Astrocyte (in vitro differentiated cells and primary cell): ENCODE measurements around the gene GSS. TPM values are rescaled to one million over a fixed set of nuclear protein-coding genes. Genes with fewer than 3 reads are reported as not detected.

ENCODE experiments used
- DNase-seq: peaks from one replicate; pipeline ENCODE4 v3.0.0-alpha.2; 2010; ENCODE audit warnings: low read depth
- FAIRE-seq: peaks from 2 replicates; lab custom pipeline; 2011; peaks lifted over from hg19 to GRCh38; lab: Jason Lieb, UNC
- H2AFZ ChIP-seq: 2 replicates; pipeline ENCODE4 v1.6.0; 2012; ENCODE audit warnings: low read depth, low read length, inconsistent platforms
- H3K27ac ChIP-seq: 2 replicates; pipeline ENCODE4 v1.5.1; 2011; ENCODE audit warnings: low read depth, low read length, inconsistent platforms
- H3K27me3 ChIP-seq: 2 replicates; pipeline ENCODE4 v1.6.0; 2011; ENCODE audit warnings: low read length, inconsistent platforms; ENCODE audit not compliant: insufficient read depth
- H3K36me3 ChIP-seq: 2 replicates; pipeline ENCODE4 v1.5.1; 2011; ENCODE audit warnings: low read length, inconsistent platforms; ENCODE audit not compliant: insufficient read depth
- H3K4me1 ChIP-seq: 2 replicates; pipeline ENCODE4 v1.5.1; 2011; ENCODE audit warnings: low read length, inconsistent platforms; ENCODE audit not compliant: insufficient read depth
- H3K4me2 ChIP-seq: 2 replicates; pipeline ENCODE4 v1.6.0; 2012; ENCODE audit warnings: low read length, inconsistent platforms
- H3K4me3 ChIP-seq: 2 replicates; pipeline ENCODE4 v1.5.1; 2011; ENCODE audit warnings: low read depth, mild to moderate bottlenecking, low read length, inconsistent platforms; ENCODE audit not compliant: insufficient read depth
- H3K79me2 ChIP-seq: 2 replicates; pipeline ENCODE4 v1.6.0; 2012; ENCODE audit warnings: mild to moderate bottlenecking, low read length, inconsistent platforms; ENCODE audit not compliant: insufficient read depth
- H3K9ac ChIP-seq: 2 replicates; pipeline ENCODE4 v1.6.0; 2012; ENCODE audit warnings: mild to moderate bottlenecking, low read length, inconsistent platforms
- H3K9me3 ChIP-seq: 2 replicates; pipeline ENCODE4 v1.5.1; 2012; ENCODE audit warnings: low read depth, mild to moderate bottlenecking, low read length, inconsistent platforms; ENCODE audit not compliant: insufficient read depth
- H4K20me1 ChIP-seq: 2 replicates; pipeline ENCODE4 v1.6.0; 2012; ENCODE audit warnings: low read length, inconsistent platforms; ENCODE audit not compliant: insufficient read depth
- H3K27ac Mint-ChIP-seq: one replicate; pipeline ENCODE4 v1.8.0; 2021; ENCODE audit warnings: mild to moderate bottlenecking, mixed read lengths; ENCODE audit not compliant: unreplicated experiment
- H3K27me3 Mint-ChIP-seq: one replicate; pipeline ENCODE4 v1.8.0; 2021; ENCODE audit warnings: low read depth, mixed read lengths; ENCODE audit not compliant: unreplicated experiment
- H3K36me3 Mint-ChIP-seq: one replicate; pipeline ENCODE4 v1.8.0; 2021; ENCODE audit warnings: low read depth, mixed read lengths; ENCODE audit not compliant: unreplicated experiment
- H3K4me1 Mint-ChIP-seq: one replicate; pipeline ENCODE4 v1.8.0; 2021; ENCODE audit warnings: low read depth, mixed read lengths; ENCODE audit not compliant: unreplicated experiment
- H3K4me3 Mint-ChIP-seq: one replicate; pipeline ENCODE4 v1.8.0; 2021; ENCODE audit warnings: mild to moderate bottlenecking, moderate library complexity, mixed read lengths; ENCODE audit not compliant: unreplicated experiment
- H3K9me3 Mint-ChIP-seq: one replicate; pipeline ENCODE4 v1.8.0; 2021; ENCODE audit warnings: mild to moderate bottlenecking, mixed read lengths; ENCODE audit not compliant: unreplicated experiment
- CTCF ChIP-seq: IDR thresholded peaks from 2 replicates; pipeline ENCODE4 v1.5.1; 2011; ENCODE audit warnings: low read depth, mild to moderate bottlenecking, inconsistent platforms, low read length, moderate library complexity; ENCODE audit not compliant: insufficient read depth
- EZH2 ChIP-seq: IDR thresholded peaks from 2 replicates; pipeline ENCODE4 v1.6.1; 2012; ENCODE audit warnings: mild to moderate bottlenecking, low read length, inconsistent platforms; ENCODE audit not compliant: insufficient read depth
- total RNA-seq: library from RNA; stranded (reverse); gene quantifications from 2 replicates; pipeline ENCODE4 v1.2.1, GENCODE V29; 2021

The GSS gene
- total RNA-seq, 1 donor from 2014 or later = 44.6 TPM

DNA sequence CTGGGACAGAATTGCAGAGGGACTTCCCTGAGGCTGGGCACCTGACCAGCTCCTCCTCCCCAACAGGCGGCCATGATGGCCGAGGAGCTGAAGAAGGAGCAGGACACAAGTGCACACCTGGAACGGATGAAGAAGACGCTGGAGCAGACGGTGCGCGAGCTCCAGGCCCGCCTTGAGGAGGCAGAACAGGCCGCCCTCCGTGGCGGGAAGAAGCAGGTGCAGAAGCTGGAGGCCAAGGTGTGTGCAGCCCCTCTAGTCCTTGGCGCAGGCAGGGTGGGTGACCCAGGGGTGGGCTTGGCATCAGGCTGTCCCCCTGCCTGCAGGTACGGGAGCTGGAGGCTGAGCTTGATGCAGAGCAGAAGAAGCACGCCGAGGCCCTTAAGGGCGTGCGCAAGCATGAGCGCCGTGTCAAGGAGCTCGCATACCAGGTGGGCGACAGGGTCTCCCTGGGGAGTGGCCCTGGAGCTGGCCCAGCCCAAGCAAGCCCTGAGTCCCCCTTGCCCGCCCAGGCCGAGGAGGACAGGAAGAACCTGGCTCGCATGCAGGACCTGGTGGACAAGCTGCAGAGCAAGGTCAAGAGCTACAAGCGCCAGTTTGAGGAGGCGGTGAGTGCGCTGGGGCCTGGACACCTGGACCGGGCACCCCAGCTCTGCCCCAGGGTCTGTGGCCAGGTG lies 45.5 kb upstream of the GSS start:
- no peak overlapping the region for H3K27ac ChIP-seq
- peaks cover 3% of the 10 kb centered on the region for H3K4me1 Mint-ChIP-seq

DNA sequence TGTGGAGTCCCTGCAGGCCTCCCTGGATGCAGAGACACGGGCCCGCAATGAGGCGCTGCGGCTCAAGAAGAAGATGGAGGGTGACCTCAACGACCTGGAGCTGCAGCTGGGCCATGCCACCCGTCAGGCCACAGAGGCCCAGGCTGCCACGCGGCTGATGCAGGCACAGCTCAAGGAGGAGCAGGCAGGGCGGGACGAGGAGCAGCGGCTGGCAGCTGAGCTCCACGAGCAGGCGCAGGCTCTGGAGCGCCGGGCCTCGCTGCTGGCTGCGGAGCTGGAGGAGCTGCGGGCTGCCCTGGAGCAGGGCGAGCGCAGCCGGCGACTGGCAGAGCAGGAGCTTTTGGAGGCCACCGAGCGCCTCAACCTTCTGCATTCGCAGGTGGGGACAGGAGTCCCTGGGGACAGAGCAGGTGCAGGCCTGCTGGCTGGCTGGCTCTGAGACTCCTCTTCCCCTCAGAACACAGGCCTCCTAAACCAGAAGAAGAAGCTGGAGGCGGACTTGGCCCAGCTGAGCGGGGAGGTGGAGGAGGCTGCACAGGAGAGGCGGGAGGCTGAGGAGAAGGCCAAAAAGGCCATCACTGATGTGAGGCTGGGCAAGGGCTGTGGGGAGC lies 44.8 kb upstream of the GSS start:
- H2AFZ ChIP-seq = no peak overlapping the region
- H3K79me2 ChIP-seq = no peaks in the 10 kb centered on the region
- no peak overlapping the region for H3K27ac ChIP-seq
- H3K9me3 ChIP-seq = no peaks in the 10 kb centered on the region
- no peak overlapping the region for H3K4me3 ChIP-seq
- Mint-ChIP-seq H3K36me3 (peaks cover 19% of the 10 kb centered on the region), H3K4me3 (no peak overlapping the region), H3K27ac (no peak overlapping the region), H3K4me1 (peaks cover 3% of the 10 kb centered on the region), H3K9me3 (no peaks in the 10 kb centered on the region), H3K27me3 (no peaks in the 10 kb centered on the region)
- no peaks in the 10 kb centered on the region for H3K4me1 ChIP-seq
- DNase-seq (no peak), FAIRE-seq (no peak)
- peaks cover 55% of the 10 kb centered on the region for H4K20me1 ChIP-seq
- no peak overlapping the region for H3K9ac ChIP-seq
- TF ChIP-seq EZH2 (no peak), CTCF (no peak)
- no peaks in the 10 kb centered on the region for H3K27me3 ChIP-seq
- no peak overlapping the region for H3K4me2 ChIP-seq
- H3K36me3 ChIP-seq = peaks cover 4% of the 10 kb centered on the region

More for the DNA sequence above, 45.5 kb upstream of the GSS start:
- Histone ChIP-seq H4K20me1 (peaks cover 50% of the 10 kb centered on the region), H3K36me3 (peaks cover 5% of the 10 kb centered on the region), H3K9me3 (no peaks in the 10 kb centered on the region), H3K27me3 (no peaks in the 10 kb centered on the region), H3K9ac (no peak overlapping the region), H2AFZ (no peak overlapping the region), H3K4me3 (no peak overlapping the region), H3K4me2 (no peak overlapping the region), H3K4me1 (no peaks in the 10 kb centered on the region), H3K79me2 (no peaks in the 10 kb centered on the region)
- no peak for DNase-seq
- Mint-ChIP-seq H3K27ac (no peak overlapping the region), H3K27me3 (no peaks in the 10 kb centered on the region), H3K9me3 (no peaks in the 10 kb centered on the region), H3K36me3 (peaks cover 19% of the 10 kb centered on the region), H3K4me3 (no peak overlapping the region)
- FAIRE-seq = no peak
- no peak for TF ChIP-seq CTCF
- no peak for TF ChIP-seq EZH2

DNA sequence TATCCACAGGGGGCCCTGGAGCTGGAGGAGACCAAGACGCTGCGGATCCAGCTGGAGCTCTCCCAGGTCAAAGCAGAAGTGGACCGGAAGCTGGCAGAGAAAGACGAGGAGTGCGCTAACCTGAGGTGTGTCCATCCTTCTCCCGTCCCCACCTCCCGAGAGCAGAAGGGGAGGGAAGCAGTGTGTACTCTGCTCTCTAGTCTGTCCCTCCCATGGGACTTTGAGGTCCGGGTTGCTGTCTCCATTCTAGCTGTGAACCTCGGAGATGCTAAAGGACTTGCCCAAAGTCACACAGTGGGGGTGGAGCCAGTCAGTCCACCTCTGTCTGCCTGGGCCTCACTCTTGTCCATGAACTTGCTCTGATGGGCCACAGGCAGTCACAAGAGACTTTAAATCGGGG lies 44.2 kb upstream of the GSS start:
- peaks cover 23% of the 10 kb centered on the region for H3K36me3 Mint-ChIP-seq
- FAIRE-seq = no peak

More for the DNA sequence above, 44.2 kb upstream of the GSS start:
- no peaks in the 10 kb centered on the region for H3K79me2 ChIP-seq
- no peaks in the 10 kb centered on the region for H3K9me3 Mint-ChIP-seq
- H3K4me2 ChIP-seq = no peak overlapping the region
- no peaks in the 10 kb centered on the region for H3K9me3 ChIP-seq
- H3K36me3 ChIP-seq = peaks cover under 1% of the 10 kb centered on the region
- H3K9ac ChIP-seq = no peak overlapping the region
- H3K27ac Mint-ChIP-seq = no peak overlapping the region
- H2AFZ ChIP-seq = no peak overlapping the region
- TF ChIP-seq EZH2 = no peak
- no peak for TF ChIP-seq CTCF
- no peak overlapping the region for H3K4me3 ChIP-seq
- H3K4me1 ChIP-seq = no peaks in the 10 kb centered on the region
- no peak overlapping the region for H3K4me3 Mint-ChIP-seq
- no peaks in the 10 kb centered on the region for H3K27me3 ChIP-seq
- H3K27ac ChIP-seq = no peak overlapping the region
- H3K27me3 Mint-ChIP-seq = no peaks in the 10 kb centered on the region
- no peak for DNase-seq
- H3K4me1 Mint-ChIP-seq = peaks cover 3% of the 10 kb centered on the region
- H4K20me1 ChIP-seq = peaks cover 56% of the 10 kb centered on the region
